ENCODE data around the gene EN2. TPM values are rescaled to one million over a fixed set of nuclear protein-coding genes. Genes with fewer than 3 reads are reported as not detected.

The EN2 gene
- total RNA-seq, 1 donor from 2014 or later: not detected

DNA sequence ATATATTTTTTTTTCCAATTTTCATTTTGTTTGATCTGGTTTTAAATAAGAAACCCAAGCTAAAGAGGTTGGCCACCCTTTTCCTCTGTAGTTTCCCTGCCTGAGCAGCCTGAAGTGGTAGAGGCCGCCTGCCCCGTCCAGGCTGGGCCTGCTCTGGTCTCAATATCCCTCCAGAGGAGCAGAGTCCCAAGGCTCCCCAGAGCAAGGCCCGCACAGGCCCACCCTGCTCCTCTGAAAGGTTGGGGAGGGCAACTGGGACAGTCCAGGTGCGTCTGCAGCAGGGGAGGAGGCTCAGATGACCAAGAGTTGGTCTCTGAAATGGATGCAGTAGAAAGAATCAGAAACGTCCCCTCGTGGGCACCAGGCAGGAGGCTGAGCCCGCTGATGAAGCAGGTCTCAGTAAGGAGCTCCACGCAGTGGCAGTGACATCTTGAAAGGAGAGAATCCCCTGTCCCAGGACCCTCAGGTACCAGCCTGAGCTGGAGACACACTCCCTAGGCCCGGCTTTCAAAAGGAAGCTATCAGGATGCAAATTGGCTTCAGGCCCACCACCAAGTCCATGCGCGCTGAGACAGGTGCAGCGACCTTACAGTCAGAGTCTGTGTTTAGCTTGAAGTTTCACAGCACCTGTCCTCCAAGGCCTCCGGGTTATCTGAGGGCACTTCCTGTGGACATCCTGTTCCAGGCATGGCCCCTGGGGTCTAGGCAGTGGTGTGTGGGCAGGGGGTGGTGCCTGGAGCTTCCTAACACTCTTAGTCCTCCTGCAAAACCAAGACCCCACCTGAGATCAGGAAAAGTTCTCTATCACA lies 37.7 kb downstream of the EN2 start:
- no peak for TF ChIP-seq CTCF (conservative IDR thresholded peaks at IDR 0.05; ENCODE audit: low read depth, low read length)
- H3K4me3 ChIP-seq (ENCODE audit: low read depth, low read length): no peak overlapping the region
- DNase-seq (ENCODE audit: low read depth): no peak

DNA sequence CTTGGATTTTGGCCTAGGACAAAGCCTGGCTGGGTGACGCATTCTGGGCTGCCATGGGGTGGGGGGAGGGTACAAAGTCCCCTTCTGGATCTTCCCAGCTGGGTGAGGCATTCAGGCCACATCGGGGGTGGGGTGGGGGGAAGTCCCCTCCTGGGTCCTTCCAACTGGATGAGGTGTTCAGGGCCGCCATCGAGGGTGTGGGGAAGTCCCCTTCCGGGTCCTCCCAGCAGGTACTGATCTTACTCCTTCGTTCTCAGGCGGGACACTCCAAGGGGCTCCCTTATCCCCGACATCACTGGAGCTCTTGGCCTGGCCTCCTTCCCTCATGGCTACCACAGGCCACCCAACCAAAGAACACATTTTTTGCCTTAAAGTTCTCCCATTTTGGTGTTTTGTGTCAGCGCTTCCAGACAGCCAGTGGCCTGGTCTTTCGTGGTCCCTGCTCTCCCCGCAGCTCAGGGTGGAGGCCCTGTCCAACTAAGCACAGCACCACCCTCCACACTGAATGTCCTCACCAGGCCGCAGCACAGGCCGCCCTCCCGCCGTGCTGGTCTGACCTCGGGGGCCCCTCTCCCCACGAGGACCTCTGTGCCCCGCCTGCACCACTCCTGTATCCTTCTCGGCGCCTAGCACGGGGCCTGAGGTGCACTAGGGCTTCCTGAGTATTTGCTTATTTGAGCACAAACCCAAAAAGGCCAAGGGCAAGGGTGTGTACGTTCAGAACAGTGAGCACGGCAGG lies 38.5 kb downstream of the EN2 start:
- H3K4me3 ChIP-seq (ENCODE audit: low read depth, low read length): no peak overlapping the region
- no peak for TF ChIP-seq CTCF (conservative IDR thresholded peaks at IDR 0.05; ENCODE audit: low read depth, low read length)
- no peak for DNase-seq (ENCODE audit: low read depth)

- no peak overlapping the region for H3K4me3 ChIP-seq (ENCODE audit: low read depth, low read length)
- no peak for DNase-seq (ENCODE audit: low read depth)
- TF ChIP-seq CTCF (conservative IDR thresholded peaks at IDR 0.05; ENCODE audit: low read depth, low read length): no peak
These were observed 39.4 kb downstream of the EN2 start for GRCh38 chr7:155497149-155497901.

DNA sequence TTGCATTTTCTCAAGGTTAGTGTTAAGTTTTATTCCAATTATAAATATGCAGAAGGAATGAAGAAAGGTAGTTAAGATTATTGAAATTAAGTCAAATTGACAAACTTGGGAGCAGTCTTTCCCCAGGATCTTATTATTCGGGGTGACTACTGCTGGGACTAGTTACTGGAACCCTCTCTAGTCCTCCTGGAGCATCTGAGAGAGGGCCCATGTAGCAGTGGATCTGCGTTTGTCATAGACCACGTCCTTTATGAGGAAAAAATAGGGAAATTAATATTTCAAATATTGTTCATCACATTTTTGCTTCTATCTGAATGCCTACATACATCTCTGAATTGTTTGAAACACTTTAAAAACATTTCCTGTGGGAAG lies 47.5 kb downstream of the EN2 start:
- DNase-seq (ENCODE audit: low read depth): no peak
- TF ChIP-seq CTCF (conservative IDR thresholded peaks at IDR 0.05; ENCODE audit: low read depth, low read length): no peak
- no peak overlapping the region for H3K4me3 ChIP-seq (ENCODE audit: low read depth, low read length)

GRCh38 chr7:155506854-155507337 lies 49.0 kb downstream of the EN2 start:
- no peak overlapping the region for H3K4me3 ChIP-seq (ENCODE audit: low read depth, low read length)
- no peak for DNase-seq (ENCODE audit: low read depth)
- TF ChIP-seq CTCF (conservative IDR thresholded peaks at IDR 0.05; ENCODE audit: low read depth, low read length): no peak

DNA sequence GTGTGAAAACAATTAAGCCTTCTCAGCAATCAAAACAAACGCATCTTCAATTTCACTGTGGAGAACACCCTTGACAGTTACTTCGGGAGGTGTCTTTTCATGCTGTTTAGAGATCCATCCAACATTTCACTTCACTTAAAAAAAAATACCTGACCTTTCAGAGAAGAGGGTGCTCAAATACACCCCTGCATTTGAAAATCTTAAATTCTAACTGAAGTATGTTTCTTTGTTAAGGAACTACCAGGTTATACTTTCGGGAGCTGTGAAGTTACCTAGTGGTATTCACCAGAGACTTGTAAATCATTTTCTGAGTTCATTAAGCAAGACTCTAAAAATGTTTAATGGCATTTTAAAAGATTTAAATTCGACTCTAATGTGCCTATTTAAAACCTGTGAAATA lies 49.6 kb downstream of the EN2 start:
- H3K4me3 ChIP-seq (ENCODE audit: low read depth, low read length): no peak overlapping the region
- no peak for TF ChIP-seq CTCF (conservative IDR thresholded peaks at IDR 0.05; ENCODE audit: low read depth, low read length)
- DNase-seq (ENCODE audit: low read depth): no peak
